Stimulated activated memory B cell treated with anti-CD40 and anti-IgM and Interleukin-4, amounts not matched to agents 10 μg/mL and 1 μg/mL and 100 μg/mL, for 72 hours (primary cell): ENCODE results near the gene LSM10.
A peak's percentile ranks its signal among the peaks of the same experiment; 100 is the strongest.

Experiments
- ATAC-seq: fragments of 150-1000 bp; cut with Tn5 transposase; 2 replicates; pipeline ENCODE4 v1.10.0; 2021
- H3K27ac Mint-ChIP-seq: one replicate; pipeline ENCODE4 v1.8.0; 2022; ENCODE audit warnings: mild to moderate bottlenecking, mixed read lengths
- H3K27me3 Mint-ChIP-seq: one replicate; pipeline ENCODE4 v1.8.0; 2022; ENCODE audit warnings: mixed read lengths
- H3K36me3 Mint-ChIP-seq: one replicate; pipeline ENCODE4 v1.8.0; 2022; ENCODE audit warnings: mixed read lengths
- H3K4me1 Mint-ChIP-seq: one replicate; pipeline ENCODE4 v1.8.0; 2022; ENCODE audit warnings: mixed read lengths
- H3K4me3 Mint-ChIP-seq: one replicate; pipeline ENCODE4 v1.8.0; 2022; ENCODE audit warnings: mild to moderate bottlenecking, moderate library complexity, mixed read lengths
- H3K9me3 Mint-ChIP-seq: one replicate; pipeline ENCODE4 v1.8.0; 2022; ENCODE audit warnings: mixed read lengths

The LSM10 gene

DNA sequence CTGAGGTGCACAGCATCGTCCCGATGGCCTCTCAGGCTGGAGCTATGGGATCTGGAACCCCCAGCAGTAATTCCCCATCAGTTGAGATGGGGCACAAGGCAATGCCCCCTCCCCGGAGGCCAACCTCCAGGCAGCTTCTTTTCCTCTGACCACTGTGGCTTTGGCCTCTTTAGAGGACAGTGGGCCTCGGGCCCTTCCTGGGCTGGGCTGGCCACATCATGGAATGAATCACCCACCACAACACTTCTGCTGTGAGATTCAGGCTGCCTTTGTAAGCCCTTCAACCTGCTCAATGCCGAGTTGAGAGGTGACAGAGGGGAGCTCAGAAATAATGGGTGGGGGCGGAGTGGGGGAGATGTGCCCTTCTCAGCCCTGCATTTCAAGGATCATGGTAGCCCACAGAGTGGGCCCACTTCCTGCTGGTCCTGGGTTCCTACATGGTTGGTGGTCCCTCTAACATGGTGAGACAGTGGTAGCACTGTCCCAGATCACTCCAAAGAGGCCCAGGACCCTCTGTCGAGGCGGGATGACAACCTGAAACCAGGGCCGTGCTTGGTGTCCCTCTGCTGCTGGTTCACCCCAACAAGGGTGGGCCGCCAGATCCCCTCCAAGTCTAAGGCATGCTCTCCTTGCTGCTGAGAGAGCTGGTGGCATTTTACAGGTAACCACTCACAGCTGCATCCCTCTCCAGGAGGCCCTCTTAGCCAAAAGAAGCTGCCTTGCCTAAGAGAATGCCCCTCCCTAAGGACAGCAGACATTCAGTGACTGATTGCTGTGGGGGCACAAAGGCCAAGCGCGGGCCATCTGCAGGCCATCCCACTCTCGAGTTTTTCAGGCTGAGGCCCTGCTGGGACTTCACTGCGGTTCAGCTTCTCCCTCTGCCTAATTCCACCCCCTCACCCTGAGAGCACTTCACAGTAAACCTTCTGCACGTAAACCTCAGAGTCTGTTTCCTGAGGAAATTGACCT, 44.5 kb downstream of the LSM10 start:
- no peak overlapping the region for H3K27ac Mint-ChIP-seq
- peaks cover 19% of the 10 kb centered on the region for H3K4me1 Mint-ChIP-seq
- no peak for ATAC-seq
- H3K27me3 Mint-ChIP-seq: no peaks in the 10 kb centered on the region
- H3K4me3 Mint-ChIP-seq: no peak overlapping the region
- H3K36me3 Mint-ChIP-seq: peaks cover 69% of the 10 kb centered on the region
- no peaks in the 10 kb centered on the region for H3K9me3 Mint-ChIP-seq

DNA sequence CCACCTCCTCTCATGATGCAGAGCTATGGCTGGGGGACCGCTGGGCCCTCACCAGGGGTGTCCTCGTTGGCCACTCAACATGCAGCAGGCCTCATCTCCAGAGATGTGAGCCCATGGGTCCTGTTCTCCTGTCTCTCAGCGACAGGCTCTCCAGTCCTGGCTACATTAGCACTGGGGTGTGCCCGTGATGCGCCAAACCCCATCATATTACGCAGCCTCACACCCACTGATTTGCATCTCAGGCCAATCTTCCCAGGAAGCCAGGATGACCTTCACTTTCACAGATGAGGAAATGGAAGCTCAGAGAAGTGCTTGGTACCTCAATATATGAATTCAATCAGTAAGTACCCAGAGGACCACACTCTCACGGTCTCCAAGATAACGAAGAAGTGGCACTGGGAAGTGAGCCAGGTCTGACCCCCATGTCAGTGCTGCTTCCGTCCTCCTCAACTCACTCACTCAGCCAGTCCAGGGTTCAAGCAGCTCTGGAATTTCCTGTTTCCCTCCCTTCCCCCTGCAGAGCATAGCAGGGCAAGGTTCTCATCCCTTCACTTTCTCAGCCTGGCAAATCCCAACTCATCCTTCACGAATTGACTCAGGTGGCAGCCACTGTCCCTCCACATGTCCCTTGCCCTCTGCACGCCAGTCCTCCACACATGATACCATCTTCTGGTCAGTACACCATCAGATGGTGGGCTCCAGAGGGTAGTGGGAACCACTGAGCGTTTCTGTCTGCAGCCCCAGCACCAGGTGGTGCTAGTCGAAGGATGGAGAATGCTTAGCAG, 45.4 kb downstream of the LSM10 start:
- peaks cover 71% of the 10 kb centered on the region for H3K36me3 Mint-ChIP-seq
- no peaks in the 10 kb centered on the region for H3K9me3 Mint-ChIP-seq
- H3K4me3 Mint-ChIP-seq: no peak overlapping the region
- no peak for ATAC-seq
- H3K27ac Mint-ChIP-seq: no peak overlapping the region
- H3K4me1 Mint-ChIP-seq: peaks cover 20% of the 10 kb centered on the region
- H3K27me3 Mint-ChIP-seq: no peaks in the 10 kb centered on the region

DNA sequence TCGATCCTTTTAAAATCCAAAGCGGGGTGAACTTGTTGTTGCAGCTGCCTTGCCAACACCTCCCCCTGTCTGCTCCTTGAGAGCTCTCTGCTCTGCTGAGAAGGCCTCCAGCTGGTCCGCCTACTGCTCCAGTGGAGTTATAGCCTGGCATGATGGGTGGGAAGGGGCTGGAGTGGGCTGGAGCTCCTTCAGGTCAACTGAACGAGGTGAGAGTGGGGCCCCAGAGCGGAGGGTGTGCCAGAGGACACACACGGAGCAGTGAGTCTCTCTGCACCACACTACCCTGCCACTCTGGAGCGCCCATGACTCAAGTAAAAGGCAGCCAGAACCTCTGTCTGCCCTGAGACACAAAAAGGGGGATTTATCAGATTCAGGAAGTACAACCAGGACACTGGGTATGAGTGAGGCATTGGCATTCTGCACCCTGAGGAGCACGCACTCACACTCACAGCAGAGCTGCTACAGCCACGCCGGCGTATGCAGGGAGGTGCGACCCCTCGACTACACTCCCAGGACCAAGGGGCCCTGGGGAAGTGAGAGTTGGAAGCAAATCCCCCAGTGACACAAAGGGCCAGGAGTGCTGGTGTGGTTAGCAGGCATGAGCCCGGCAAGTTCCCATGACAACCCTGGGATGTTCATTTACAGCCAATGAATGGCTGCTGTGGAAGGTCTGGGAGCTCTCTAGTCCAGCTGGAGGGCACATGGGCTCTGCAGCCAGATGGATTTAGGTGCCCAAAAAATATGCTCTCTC, 46.3 kb downstream of the LSM10 start:
- Mint-ChIP-seq H3K27ac (peak overlapping the region; percentile 27), H3K4me3 (no peak overlapping the region), H3K36me3 (peaks cover 71% of the 10 kb centered on the region), H3K9me3 (no peaks in the 10 kb centered on the region), H3K27me3 (no peaks in the 10 kb centered on the region), H3K4me1 (peaks cover 20% of the 10 kb centered on the region)
- no peak for ATAC-seq

DNA sequence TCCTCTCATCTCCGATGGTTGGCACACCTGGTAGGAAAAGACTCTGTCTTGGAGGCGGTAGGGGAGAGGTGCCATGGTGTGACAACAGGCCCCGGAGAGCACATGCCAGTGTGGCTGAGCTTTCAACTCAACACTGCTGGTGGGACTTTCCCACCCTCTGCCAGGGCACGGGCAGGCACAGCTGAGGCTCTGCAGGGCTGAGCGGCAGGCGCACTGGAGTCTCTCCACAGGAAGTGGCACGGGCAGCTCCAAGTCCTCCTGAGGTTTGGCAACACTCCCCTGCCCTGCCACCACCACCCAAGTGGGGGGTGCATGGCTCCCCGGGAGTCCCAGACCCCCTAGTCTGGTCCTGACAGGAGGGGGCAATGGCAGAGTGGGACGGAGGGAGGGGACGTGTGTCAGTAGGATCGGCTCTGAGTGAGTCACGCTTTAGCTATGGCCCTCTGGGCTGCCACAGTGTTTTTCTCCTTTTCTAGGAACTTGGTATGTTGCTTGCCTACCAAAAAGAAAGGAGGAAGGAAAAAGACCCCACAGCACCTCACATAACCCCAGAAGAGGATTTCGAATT, 47.0 kb downstream of the LSM10 start:
- peaks cover 68% of the 10 kb centered on the region for H3K36me3 Mint-ChIP-seq
- no peaks in the 10 kb centered on the region for H3K27me3 Mint-ChIP-seq
- H3K27ac Mint-ChIP-seq: peak overlapping the region; percentile 27
- H3K9me3 Mint-ChIP-seq: no peaks in the 10 kb centered on the region
- peak; percentile 54 for ATAC-seq
- H3K4me1 Mint-ChIP-seq: peaks cover 20% of the 10 kb centered on the region
- no peak overlapping the region for H3K4me3 Mint-ChIP-seq

DNA sequence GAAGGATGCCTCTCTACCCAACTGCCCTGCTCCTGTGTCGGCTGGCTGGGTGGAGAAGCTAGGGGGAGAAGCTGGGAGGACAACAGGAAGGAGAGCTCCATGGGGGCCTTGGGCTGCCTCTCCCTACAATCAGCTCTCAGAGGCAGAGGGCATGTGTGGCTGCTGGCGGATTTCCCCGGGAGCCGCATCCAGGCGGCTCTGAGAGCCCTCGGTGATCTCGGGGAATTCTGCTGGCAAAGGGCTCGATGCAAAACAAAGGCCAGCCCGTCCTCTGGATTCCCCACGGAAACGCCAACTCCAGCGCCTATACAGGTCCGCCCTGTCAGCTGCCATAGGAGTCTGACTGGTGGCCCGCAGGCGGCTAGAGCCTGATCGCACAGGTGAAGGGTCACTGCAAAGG, 47.9 kb downstream of the LSM10 start:
- H3K36me3 Mint-ChIP-seq: peaks cover 68% of the 10 kb centered on the region

DNA sequence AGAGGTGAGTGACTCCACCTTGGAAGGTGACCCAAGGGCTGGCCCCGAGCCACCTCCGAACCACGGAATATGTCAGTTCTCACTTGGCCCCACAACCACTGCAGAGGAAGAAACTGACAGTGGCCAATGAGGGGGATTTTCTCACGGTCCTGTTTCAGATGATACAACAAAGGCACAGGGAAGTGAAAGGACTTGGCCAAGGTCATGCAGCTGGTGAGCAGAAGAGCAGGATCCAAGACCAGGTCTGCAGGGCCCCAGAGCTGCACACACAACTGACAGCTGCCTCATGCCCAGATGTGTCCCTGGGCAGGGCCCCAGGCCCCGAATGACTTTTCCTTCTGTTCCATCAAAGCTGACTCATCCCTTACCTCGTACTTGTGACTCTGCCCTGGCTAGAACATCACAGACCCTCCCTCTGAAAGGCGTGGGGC, 48.5 kb downstream of the LSM10 start:
- Mint-ChIP-seq H3K9me3 (no peaks in the 10 kb centered on the region), H3K4me1 (peaks cover 20% of the 10 kb centered on the region), H3K27me3 (no peaks in the 10 kb centered on the region), H3K27ac (no peak overlapping the region), H3K4me3 (no peak overlapping the region), H3K36me3 (peaks cover 68% of the 10 kb centered on the region)
- ATAC-seq: peak; percentile 92

More for the DNA sequence above, 47.9 kb downstream of the LSM10 start:
- Mint-ChIP-seq H3K27me3 (no peaks in the 10 kb centered on the region), H3K4me1 (peaks cover 20% of the 10 kb centered on the region), H3K27ac (no peak overlapping the region), H3K4me3 (no peak overlapping the region), H3K9me3 (no peaks in the 10 kb centered on the region)
- no peak for ATAC-seq

DNA sequence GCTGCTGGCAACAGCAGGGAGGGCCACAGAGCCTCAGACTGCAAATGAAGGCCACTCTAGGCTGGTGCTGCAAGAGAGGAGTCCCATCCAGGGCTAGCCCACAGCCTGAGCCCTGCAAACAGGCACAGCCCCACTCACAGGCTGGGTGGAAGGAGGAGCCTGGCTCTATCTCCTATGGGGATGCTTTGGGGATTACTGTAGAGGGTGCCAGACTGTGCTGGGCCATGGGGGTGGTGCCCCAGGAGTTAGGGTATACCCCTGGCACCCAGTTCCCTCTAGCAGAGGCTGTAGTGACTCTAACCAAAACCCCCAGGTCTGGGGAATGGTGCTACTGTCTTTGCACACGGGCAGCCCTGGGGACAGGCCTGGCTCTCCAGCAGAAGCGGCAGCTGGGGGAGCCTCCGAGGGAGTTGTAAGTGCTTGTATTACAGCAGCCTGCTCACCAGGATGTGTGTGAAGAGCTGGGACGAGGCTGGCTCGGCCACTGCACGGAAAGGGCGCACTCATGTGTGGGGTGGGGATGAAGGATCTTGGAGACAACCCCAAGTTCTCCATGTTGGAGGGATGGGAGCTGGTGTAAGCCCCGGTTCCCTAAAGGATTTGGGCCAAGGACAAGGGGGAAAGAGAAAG, 50.9 kb downstream of the LSM10 start:
- no peak for ATAC-seq
- Mint-ChIP-seq H3K9me3 (no peaks in the 10 kb centered on the region), H3K36me3 (peaks cover 60% of the 10 kb centered on the region), H3K27me3 (no peaks in the 10 kb centered on the region), H3K4me3 (no peak overlapping the region), H3K4me1 (peaks cover 20% of the 10 kb centered on the region), H3K27ac (no peak overlapping the region)

DNA sequence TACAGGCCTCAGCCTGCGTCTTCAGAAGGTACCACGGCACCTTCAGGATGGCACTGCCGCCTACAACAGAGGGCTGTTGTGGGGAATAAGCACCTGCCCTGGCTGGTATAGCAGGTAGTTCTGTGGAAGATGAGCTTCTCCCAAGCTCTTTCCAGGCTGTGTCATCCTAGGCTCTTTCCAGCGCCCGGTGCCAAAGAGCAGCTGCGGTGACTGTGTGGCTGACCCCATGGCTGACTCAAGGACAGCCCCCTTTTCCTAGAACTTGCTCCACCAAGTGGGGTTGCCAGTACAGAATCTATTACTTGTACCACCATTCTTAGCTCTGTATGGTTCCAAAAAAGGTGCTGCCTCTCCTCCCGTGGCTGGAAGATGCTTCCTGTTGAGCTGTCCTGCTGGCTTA, 52.4 kb downstream of the LSM10 start:
- Mint-ChIP-seq H3K27ac (no peak overlapping the region), H3K27me3 (no peaks in the 10 kb centered on the region), H3K4me1 (peaks cover 16% of the 10 kb centered on the region), H3K4me3 (no peak overlapping the region), H3K9me3 (no peaks in the 10 kb centered on the region), H3K36me3 (peaks cover 60% of the 10 kb centered on the region)
- ATAC-seq: no peak

DNA sequence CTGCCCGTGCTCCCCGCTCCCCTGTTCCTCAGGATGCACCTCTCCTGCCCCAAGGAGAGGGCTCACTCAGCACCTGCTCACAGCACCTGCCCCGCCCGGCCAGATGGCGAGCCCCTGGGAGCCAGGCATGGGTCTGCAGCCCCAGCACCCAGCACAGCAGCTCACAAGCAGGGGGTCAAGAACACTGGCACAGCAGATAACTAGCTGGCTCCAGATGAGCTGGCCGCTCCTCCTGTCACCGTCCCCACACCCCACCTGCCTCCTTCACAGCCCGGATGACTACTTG, 53.4 kb downstream of the LSM10 start:
- ATAC-seq: no peak
- H3K4me1 Mint-ChIP-seq: peaks cover 13% of the 10 kb centered on the region
- no peak overlapping the region for H3K27ac Mint-ChIP-seq
- H3K27me3 Mint-ChIP-seq: no peaks in the 10 kb centered on the region
- no peaks in the 10 kb centered on the region for H3K9me3 Mint-ChIP-seq
- no peak overlapping the region for H3K4me3 Mint-ChIP-seq
- H3K36me3 Mint-ChIP-seq: peaks cover 63% of the 10 kb centered on the region

DNA sequence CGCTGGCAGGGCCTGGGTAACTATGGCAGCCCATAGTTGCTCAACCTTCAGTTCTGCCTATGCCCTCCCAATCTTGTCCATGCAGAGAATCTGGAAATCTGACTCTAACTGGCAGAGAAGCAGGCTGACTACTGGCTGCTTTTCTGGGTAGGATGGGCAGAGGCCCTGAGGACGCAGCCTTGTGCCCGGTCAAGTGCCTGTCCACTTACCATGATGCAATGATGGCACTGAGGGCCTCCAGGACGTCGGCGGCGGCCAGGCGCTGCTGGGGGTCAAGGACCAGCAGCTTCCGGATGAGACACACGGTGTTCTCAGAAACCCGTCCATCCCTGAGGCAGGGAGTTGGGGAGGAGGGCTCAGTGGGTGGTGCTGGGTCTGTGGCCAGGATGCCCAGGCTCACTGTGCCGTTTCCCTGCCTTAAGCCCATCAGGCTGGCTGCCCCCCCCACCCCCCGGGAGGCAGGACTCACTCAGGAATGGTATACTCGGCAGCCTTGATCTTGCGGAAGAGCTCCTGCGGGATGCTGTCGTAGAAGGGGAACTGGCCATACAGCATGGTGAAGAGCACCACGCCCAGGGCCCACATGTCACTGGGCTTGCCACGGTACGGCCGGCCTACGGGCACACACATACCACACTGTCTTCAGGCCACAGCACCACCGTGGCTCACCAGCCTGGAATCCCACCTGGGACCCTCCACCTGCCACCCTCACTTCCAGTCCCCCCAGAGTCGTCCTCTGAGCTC, 53.9 kb downstream of the LSM10 start:
- H3K36me3 Mint-ChIP-seq: peaks cover 68% of the 10 kb centered on the region

More for the DNA sequence above, 53.9 kb downstream of the LSM10 start:
- Mint-ChIP-seq H3K27me3 (no peaks in the 10 kb centered on the region), H3K4me1 (peaks cover 13% of the 10 kb centered on the region), H3K9me3 (no peaks in the 10 kb centered on the region), H3K27ac (no peak overlapping the region), H3K4me3 (no peak overlapping the region)
- no peak for ATAC-seq
